Mucosa of gallbladder (tissue), 1 donor: ENCODE data around the gene TYMS. TPM values are rescaled to one million over a fixed set of nuclear protein-coding genes. Genes with fewer than 3 reads are reported as not detected.

Experiments used
- DNase-seq: peaks from one replicate; pipeline ENCODE4 v3.0.0-alpha.2; 2020; ENCODE audit warnings: low spot score
- total RNA-seq: library from RNA; stranded (reverse); gene quantifications from one replicate; pipeline ENCODE4 v1.2.1, GENCODE V29; 2021
- donor health status: DM: no; HTN: no; CAD: no.

Gene TYMS
- total RNA-seq, result 5.8 TPM

- no peak for DNase-seq
These were observed at the start of gene TYMS for GRCh38 chr18:657311-658000. Gene TYMS (plus strand): TSS chr18:657653. CDS start chr18:657743, 90 bp downstream.

- no peak for DNase-seq
These were observed 49.5 kb upstream of the TYMS start for GRCh38 chr18:607930-608329.

GRCh38 chr18:610214-610928, 47.1 kb upstream of the TYMS start:
- DNase-seq, result no peak

- DNase-seq, result no peak
These were observed 45.3 kb upstream of the TYMS start for GRCh38 chr18:612156-612555.

GRCh38 chr18:614193-614592, 43.3 kb upstream of the TYMS start:
- DNase-seq, result no peak

- no peak for DNase-seq
These were observed 42.3 kb upstream of the TYMS start for GRCh38 chr18:615092-615521.

- DNase-seq, result no peak
These were observed 41.7 kb upstream of the TYMS start for GRCh38 chr18:615773-616172.

- no peak for DNase-seq
These were observed 41.0 kb upstream of the TYMS start for GRCh38 chr18:616380-616995.

- DNase-seq, result no peak
These were observed 39.4 kb upstream of the TYMS start for GRCh38 chr18:617970-618504.

GRCh38 chr18:618618-619017, 38.8 kb upstream of the TYMS start:
- no peak for DNase-seq

GRCh38 chr18:621291-622043, 36.0 kb upstream of the TYMS start:
- no peak for DNase-seq

- DNase-seq, result no peak
These were observed 35.2 kb upstream of the TYMS start for GRCh38 chr18:622289-622688.

- DNase-seq, result peak; percentile 56
These were observed 33.5 kb upstream of the TYMS start for GRCh38 chr18:623761-624620.

GRCh38 chr18:627231-627630, 30.2 kb upstream of the TYMS start:
- no peak for DNase-seq

- no peak for DNase-seq
These were observed 27.9 kb upstream of the TYMS start for GRCh38 chr18:629269-630150.

- no peak for DNase-seq
These were observed 25.9 kb upstream of the TYMS start for GRCh38 chr18:631560-631959.

- no peak for DNase-seq
These were observed 22.9 kb upstream of the TYMS start for GRCh38 chr18:634551-635045.

GRCh38 chr18:635171-635570, 22.3 kb upstream of the TYMS start:
- DNase-seq, result no peak

- no peak for DNase-seq
These were observed 16.2 kb upstream of the TYMS start for GRCh38 chr18:641224-641623.
